Memory B cell (primary cell): ENCODE results near the gene UPF1.
"Not testable (repeated sequence)": the region's sequence is repeated elsewhere in the genome, so short reads cannot be mapped to it uniquely, and the experiment has no call there.

ENCODE experiments used
- ATAC-seq: fragments of 150-1000 bp; cut with Tn5 transposase; 2 replicates; pipeline ENCODE4 v1.10.0; 2021; ENCODE audit warnings: low read depth, mild to moderate bottlenecking, moderate library complexity
- DNase-seq, 2 donors: peaks; one replicate each; pipeline ENCODE4 v3.0.0; 2022; ENCODE audit warnings: low spot score in 2 of 2
- H3K27ac Mint-ChIP-seq: one replicate; pipeline ENCODE4 v1.8.0; 2022; ENCODE audit warnings: mild to moderate bottlenecking, moderate library complexity, mixed read lengths
- H3K27me3 Mint-ChIP-seq: one replicate; pipeline ENCODE4 v1.8.0; 2022; ENCODE audit warnings: mixed read lengths
- H3K36me3 Mint-ChIP-seq: one replicate; pipeline ENCODE4 v1.8.0; 2022; ENCODE audit warnings: mild to moderate bottlenecking, mixed read lengths
- H3K4me1 Mint-ChIP-seq: one replicate; pipeline ENCODE4 v1.8.0; 2022; ENCODE audit warnings: mixed read lengths
- H3K4me3 Mint-ChIP-seq: one replicate; pipeline ENCODE4 v1.8.0; 2022; ENCODE audit warnings: mild to moderate bottlenecking, moderate library complexity, mixed read lengths
- H3K9me3 Mint-ChIP-seq: one replicate; pipeline ENCODE4 v1.8.0; 2022; ENCODE audit warnings: mixed read lengths

Gene UPF1

DNA sequence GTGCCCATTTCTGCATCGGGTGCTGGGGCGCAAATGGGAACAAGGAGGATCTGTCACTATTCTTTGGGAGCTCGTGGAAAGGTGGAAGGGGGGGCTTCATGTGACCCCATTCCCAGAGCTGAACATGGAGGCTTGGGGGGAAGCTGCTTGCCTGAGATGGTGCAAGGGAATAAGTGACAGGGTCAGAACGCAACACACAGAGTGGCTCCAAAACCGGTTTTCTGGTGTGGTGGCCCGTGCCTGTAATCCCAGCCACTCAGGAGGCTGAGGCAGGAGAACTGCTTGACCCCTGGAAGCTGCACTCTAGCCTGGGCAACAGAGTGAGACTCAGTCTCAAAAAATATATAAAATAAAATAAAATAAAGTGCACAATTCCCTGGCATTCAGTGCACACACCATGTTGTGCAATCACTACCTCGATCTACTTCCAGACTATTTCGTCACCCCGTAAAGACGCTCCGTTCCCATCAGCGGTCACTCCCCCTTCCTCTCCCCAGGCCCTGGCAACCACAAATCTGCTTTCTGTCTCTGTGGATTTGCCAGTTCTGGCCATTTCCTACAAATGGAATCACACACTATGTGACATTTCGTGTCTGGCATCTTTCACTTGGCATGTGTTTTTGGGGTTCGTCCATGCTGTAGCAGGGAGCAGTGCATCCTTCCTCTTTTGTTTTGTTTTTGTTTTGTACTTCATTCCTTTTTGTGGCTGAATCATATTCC is 22.4 kb upstream of the UPF1 start:
- Mint-ChIP-seq H3K4me3 (peak overlapping the region; percentile 19), H3K27ac (no peak overlapping the region), H3K9me3 (no peaks in the 10 kb centered on the region), H3K4me1 (peaks cover 4% of the 10 kb centered on the region), H3K36me3 (no peaks in the 10 kb centered on the region), H3K27me3 (peaks cover 11% of the 10 kb centered on the region)
- no peak for ATAC-seq
- no peak for DNase-seq

DNA sequence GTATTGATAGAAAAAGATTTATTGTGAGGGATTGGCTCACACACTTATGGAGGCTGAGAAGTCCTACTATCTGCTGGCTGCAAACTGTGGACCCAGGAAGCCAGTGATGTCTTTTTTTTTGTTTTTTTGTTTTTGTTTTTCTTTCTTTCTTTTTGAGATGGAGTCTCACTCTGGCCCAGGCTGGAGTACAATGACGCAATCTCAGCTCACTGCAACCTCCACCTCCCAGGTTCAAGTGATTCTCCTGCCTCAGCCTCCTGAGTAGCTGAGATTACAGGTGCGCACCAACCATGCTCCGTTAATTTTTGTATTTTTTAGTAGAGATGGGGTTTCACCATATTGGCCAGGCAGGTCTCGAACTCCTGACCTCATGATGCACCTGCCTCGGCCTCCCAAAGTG is 20.1 kb upstream of the UPF1 start:
- not testable (repeated sequence) for H3K36me3 Mint-ChIP-seq, H3K27me3 Mint-ChIP-seq, DNase-seq, H3K4me3 Mint-ChIP-seq, H3K4me1 Mint-ChIP-seq, ATAC-seq, H3K27ac Mint-ChIP-seq, H3K9me3 Mint-ChIP-seq

- Mint-ChIP-seq H3K36me3 (no peaks in the 10 kb centered on the region), H3K4me1 (peaks cover 4% of the 10 kb centered on the region), H3K27me3 (peaks cover 4% of the 10 kb centered on the region), H3K27ac (no peak overlapping the region), H3K9me3 (no peaks in the 10 kb centered on the region), H3K4me3 (no peak overlapping the region)
- ATAC-seq = no peak
- DNase-seq = no peak
Measured at GRCh38 chr19:18814063-18814462, 17.7 kb upstream of the UPF1 start.

DNA sequence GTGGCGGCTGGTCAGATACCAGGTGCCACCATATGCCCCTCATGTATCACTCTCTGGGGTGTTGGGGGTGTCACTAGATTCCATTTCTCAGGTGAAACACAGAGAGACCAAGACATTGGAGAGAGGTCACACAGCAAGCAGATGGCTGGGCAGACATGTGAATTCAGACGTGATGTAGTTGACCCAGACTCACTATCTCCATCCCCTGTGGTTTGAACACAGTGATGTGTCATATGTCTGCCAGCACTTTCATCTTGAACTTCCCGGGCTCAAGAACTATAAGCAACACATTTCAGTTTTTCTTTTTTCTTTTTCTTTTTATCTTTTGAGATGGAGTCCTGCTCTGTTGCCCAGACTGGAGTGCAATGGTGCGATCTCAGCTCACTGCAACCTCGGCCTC is 16.1 kb upstream of the UPF1 start:
- Mint-ChIP-seq H3K4me3 (no peak overlapping the region), H3K4me1 (no peaks in the 10 kb centered on the region), H3K9me3 (no peaks in the 10 kb centered on the region), H3K27ac (no peak overlapping the region), H3K27me3 (no peaks in the 10 kb centered on the region), H3K36me3 (no peaks in the 10 kb centered on the region)
- ATAC-seq = no peak
- DNase-seq = no peak

GRCh38 chr19:18816645-18817044 is 15.1 kb upstream of the UPF1 start:
- not testable (repeated sequence) for H3K9me3 Mint-ChIP-seq, H3K4me3 Mint-ChIP-seq, DNase-seq, H3K4me1 Mint-ChIP-seq, H3K36me3 Mint-ChIP-seq, H3K27ac Mint-ChIP-seq, H3K27me3 Mint-ChIP-seq, ATAC-seq

DNA sequence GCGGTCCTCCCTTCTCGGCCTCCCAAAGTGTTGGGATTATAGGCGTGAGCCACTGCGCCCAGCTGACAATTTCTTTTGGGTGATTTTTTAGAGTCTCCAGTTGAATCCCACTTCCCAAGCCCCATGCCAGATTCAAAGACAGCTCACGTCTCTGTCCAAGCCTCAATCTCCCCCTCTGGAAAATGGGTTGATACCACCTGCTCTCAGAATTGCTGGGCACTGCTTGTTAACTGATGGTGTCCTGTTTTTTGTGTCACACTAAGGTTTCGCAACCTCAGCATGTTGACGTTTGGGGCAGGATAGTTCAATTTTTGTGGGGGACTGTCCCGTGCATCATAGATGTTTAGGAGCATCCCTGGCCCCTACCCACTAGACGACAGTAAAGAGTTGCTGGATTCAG is 14.2 kb upstream of the UPF1 start:
- H3K36me3 Mint-ChIP-seq = no peaks in the 10 kb centered on the region
- no peak for ATAC-seq
- no peak overlapping the region for H3K4me3 Mint-ChIP-seq

DNA sequence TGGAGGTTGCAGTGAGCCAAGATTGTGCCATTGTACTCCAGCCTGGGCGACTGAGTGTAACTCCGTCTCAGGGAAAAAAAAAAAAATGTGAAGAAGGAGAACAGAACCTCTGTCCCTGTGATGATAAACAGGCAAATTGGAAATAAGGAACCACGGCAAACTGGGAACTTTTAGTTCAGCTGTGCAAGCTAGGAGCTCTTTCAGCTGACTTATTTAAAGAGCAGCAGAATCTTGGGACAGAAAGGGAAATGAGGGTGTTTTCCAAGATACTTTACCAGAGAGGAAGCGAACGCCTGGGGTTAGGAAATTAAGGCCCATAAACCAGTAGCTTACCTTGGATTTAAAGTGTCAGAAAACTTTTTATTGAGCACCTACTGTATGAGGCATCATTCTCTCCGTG is 3.0 kb upstream of the UPF1 start:
- peaks cover 3% of the 10 kb centered on the region for H3K9me3 Mint-ChIP-seq
- peaks cover 11% of the 10 kb centered on the region for H3K4me1 Mint-ChIP-seq
- ATAC-seq (no peak), DNase-seq (no peak)
- no peak overlapping the region for H3K27ac Mint-ChIP-seq
- peaks cover 3% of the 10 kb centered on the region for H3K27me3 Mint-ChIP-seq
- H3K4me3 Mint-ChIP-seq = no peak overlapping the region
- peaks cover 2% of the 10 kb centered on the region for H3K36me3 Mint-ChIP-seq

More for the DNA sequence above, 14.2 kb upstream of the UPF1 start:
- no peaks in the 10 kb centered on the region for H3K27me3 Mint-ChIP-seq
- no peaks in the 10 kb centered on the region for H3K4me1 Mint-ChIP-seq
- no peaks in the 10 kb centered on the region for H3K9me3 Mint-ChIP-seq
- no peak overlapping the region for H3K27ac Mint-ChIP-seq
- DNase-seq = no peak

DNA sequence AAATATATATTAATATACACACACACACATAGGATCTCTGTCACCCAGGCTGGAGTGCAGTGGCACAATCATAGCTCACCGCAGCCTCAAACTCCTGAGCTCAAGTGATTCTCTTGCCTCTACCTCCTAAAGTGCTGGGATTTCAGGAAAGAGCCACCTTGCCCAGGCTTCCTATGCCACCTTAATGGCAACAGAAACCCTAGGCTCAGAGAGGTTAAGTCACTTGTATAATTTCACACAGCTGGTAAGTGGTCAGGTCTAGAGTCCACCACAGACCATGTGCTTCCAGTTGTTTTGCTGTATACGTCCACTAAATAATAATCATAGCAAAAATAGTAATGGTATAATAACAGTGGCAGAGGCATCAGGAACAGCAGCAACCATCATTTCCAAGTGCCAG is 1.3 kb upstream of the UPF1 start:
- H3K27ac Mint-ChIP-seq = no peak overlapping the region
- ATAC-seq = no peak

DNA sequence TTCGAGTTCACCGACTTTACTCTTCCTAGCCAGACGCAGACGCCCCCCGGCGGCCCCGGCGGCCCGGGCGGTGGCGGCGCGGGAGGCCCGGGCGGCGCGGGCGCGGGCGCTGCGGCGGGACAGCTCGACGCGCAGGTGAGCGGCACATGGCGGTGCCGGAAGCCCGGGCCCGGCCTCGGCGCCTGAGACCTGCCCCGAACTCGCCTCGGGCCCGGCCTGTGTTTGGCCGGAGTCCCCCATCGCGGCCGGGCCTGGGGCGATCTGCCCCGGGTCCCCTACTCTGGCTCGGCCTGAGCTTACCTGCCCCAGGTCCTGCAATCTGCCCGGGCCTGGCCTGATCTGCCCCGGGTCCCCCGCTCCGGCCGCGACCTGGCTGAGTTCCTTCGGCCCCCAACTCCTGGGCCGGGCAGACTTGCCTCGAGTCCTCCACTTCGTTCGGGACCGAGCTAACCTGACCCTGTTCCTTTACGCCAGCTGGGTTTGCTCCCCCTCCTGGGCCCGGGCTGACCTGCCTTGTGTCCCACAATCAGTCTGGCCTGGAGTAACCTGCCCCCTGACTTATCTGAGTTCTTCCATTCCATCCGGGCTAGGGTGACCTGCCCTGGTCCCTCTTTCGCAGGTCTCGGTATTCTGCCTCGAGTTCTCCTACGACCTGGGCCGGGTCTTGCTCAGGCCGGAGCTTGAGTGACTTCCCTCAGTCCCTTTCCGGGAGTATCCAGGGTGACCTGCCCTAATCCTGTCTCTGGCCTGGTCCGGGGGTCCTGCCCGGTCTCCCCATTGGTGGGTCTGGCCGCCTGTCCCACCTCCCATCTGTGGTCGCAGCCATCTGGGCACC is 764 bp downstream of the UPF1 start:
- H3K4me1 Mint-ChIP-seq = peaks cover 39% of the 10 kb centered on the region
- ATAC-seq = peak; percentile 48
- H3K4me3 Mint-ChIP-seq = peak overlapping the region; percentile 95
- H3K9me3 Mint-ChIP-seq = peaks cover 2% of the 10 kb centered on the region
- H3K27ac Mint-ChIP-seq = peak overlapping the region; percentile 90
- peaks cover 3% of the 10 kb centered on the region for H3K27me3 Mint-ChIP-seq
- peaks cover 8% of the 10 kb centered on the region for H3K36me3 Mint-ChIP-seq
- DNase-seq = peak in 1 of 2 donors; percentile 46

More for the DNA sequence above, 1.3 kb upstream of the UPF1 start:
- no peak for DNase-seq
- Mint-ChIP-seq H3K27me3 (peaks cover 3% of the 10 kb centered on the region), H3K9me3 (peaks cover 3% of the 10 kb centered on the region), H3K4me3 (peak overlapping the region; percentile 27), H3K4me1 (peaks cover 26% of the 10 kb centered on the region), H3K36me3 (peaks cover 4% of the 10 kb centered on the region)

DNA sequence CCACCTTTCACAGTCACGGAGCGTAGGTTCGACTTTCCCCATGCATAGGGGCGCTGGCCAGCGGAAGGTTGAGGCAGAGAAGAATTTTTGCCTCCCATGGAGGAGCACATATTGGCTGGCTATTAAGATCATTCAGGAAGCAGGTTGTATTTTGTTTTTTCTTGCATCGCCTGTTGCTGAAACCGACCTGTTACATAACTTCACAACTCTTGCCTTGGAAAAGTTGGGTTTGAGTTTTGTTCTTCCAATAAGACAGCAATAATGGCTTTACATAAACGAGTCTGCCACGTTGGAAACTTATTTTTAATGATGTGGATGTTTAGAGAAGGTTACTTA is 1.4 kb downstream of the UPF1 start:
- Mint-ChIP-seq H3K4me3 (peak overlapping the region; percentile 95), H3K27ac (peak overlapping the region; percentile 90), H3K27me3 (peaks cover 3% of the 10 kb centered on the region), H3K36me3 (peaks cover 14% of the 10 kb centered on the region), H3K4me1 (peaks cover 44% of the 10 kb centered on the region), H3K9me3 (no peaks in the 10 kb centered on the region)
- no peak for ATAC-seq
- DNase-seq = no peak

GRCh38 chr19:18833849-18834643 is 2.3 kb downstream of the UPF1 start:
- Mint-ChIP-seq H3K4me3 (peak overlapping the region; percentile 95), H3K36me3 (peaks cover 14% of the 10 kb centered on the region), H3K9me3 (no peaks in the 10 kb centered on the region), H3K27ac (peak overlapping the region; percentile 46), H3K4me1 (peaks cover 44% of the 10 kb centered on the region), H3K27me3 (no peaks in the 10 kb centered on the region)
- ATAC-seq (no peak), DNase-seq (no peak)

- Mint-ChIP-seq H3K36me3 (peaks cover 14% of the 10 kb centered on the region), H3K27me3 (no peaks in the 10 kb centered on the region), H3K9me3 (no peaks in the 10 kb centered on the region), H3K27ac (peak overlapping the region; percentile 46), H3K4me3 (peak overlapping the region; percentile 95), H3K4me1 (peaks cover 44% of the 10 kb centered on the region)
- ATAC-seq (no peak), DNase-seq (no peak)
Measured at GRCh38 chr19:18834644-18834984, 2.9 kb downstream of the UPF1 start.

- Mint-ChIP-seq H3K27ac (no peak overlapping the region), H3K36me3 (peaks cover 12% of the 10 kb centered on the region), H3K4me1 (peaks cover 61% of the 10 kb centered on the region), H3K9me3 (no peaks in the 10 kb centered on the region), H3K4me3 (no peak overlapping the region), H3K27me3 (no peaks in the 10 kb centered on the region)
- DNase-seq (no peak), ATAC-seq (no peak)
Measured at GRCh38 chr19:18839465-18840287, 7.9 kb downstream of the UPF1 start.
